NCI-H2081 (cell line): ENCODE results near the gene CDK15.

Experiments
- DNase-seq, 2 experiments: peaks; one replicate each; lab custom pipeline; 2025; lab: John Stamatoyannopoulos, UW

Gene CDK15

DNA sequence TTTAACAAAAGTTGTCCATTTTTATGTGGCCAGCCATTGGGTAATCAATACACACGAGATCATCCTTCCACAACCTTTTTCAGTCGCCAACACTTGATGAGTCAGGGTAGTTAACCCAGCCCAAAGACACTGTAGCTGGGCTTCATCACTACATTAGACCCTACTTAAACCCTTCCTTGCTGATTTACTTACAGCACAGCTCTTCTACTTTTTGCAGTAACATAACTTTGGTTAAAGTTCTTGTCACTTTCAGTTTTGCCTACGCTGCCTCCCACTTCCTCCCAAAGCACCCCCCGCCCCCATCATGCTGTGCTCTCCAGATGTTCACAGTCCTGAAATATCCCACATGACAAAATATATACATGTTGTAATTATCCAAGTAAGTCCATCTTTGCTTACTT lies 103.6 kb downstream of the CDK15 start:
- DNase-seq, result no peak

DNA sequence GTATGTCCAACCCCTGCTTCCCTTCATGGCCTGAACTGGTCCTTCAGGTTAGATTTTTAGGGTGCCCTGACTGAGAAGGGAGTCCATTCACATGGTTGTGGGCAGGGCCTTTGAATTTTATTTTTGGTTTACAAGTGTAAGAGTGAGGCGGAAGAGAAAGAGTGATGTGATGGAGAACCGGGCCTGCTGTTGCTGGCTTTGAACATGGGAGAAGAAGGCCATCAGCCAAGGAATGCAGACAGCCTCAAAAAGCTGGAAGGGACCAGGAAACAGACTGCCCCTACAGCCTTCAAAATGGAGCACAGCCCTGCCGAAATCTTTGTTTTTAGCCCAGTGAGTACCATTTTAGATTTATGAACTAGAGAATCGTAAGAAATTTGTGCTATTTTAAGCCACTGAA lies 105.0 kb downstream of the CDK15 start:
- no peak for DNase-seq

DNA sequence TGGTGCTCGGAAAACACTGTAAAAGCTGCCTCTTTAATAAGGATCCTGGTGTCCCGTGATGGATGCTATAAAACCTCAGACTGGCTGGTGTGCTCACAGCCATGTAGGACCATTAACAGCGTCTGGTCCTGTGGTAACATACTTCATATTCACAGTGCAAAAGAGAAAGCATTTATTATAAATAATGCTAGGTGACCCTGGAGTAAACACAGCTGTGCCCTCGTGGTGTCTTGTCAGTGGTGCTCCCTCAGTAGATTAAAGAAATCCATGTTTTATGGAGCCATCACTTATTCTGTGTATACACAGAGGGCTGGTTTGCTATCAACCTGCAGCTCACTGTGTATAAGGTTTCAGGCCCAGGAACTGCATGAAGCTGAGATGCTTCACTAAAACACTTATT lies 106.9 kb downstream of the CDK15 start:
- DNase-seq, result peak in 1 of 2 experiments; percentile 18

DNA sequence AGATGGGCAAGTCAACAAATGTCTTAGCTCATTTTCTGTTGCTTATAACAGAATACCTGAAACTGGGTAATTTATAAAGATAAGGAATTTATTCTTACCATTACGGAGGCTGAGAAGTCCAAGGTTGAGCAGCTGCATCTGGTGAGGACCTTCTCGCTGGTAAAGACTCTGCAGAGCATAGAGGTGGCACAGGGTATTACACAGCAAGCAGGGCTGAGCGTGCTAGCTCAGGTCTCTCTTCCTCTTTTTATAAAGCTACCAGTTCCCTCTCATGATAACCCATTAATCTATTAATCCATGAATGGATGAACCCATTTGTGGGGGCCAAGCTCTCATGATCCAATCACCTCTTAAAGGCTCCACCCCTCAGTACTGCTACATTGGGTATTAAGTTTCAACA lies 109.1 kb downstream of the CDK15 start:
- no peak for DNase-seq

DNA sequence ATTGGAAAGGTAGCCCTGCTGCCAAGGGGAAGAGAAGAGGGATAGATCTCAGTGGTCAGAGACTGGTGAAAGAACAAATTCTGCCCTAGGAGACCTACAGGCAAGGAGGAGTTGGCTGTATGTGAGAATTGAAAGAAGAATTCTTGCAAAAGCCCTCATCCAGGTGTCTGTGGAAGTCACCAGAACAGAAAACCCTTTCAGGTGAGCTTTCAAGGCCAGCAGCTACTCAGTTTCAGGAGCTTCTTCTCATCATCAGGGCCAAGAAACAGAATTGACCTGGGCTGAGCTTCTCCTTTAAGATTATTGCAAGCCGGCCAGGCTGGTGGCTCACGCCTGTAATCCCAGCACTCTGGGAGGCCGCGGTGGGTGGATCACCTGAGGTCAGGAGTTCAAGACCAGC lies 110.2 kb downstream of the CDK15 start:
- DNase-seq, result no peak

DNA sequence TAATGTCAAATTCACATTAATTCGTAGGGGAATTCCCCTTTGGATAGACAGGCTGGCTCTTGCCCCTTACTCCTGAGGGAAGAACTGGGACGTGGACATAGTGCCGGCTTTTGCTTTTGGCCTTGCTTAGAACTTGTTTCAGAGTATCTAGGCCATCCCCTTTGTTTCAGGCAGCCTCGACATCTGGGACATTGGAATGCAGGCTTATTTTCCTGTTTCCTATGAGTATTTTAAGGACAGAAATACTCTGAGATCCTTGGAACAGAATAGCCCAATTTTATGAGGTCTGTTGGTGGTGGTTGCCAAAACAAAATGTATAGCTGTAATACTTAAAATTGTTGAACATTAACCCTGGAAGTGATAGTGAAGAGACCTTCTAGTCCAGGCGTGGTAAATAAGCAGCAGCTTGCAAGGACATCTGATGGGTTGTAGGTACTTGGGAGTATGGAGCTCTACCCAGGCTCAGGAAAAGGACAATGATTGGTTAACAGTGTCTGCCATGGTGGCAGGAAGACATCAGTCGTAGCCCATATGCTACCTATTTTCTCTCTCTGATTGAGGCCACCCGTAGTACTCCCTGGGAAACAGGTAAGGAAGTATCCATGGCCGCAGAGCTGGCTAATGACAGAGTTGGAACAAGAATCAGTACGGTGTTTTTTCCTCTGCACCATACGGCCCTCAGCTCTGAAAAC lies 112.4 kb downstream of the CDK15 start:
- no peak for DNase-seq

DNA sequence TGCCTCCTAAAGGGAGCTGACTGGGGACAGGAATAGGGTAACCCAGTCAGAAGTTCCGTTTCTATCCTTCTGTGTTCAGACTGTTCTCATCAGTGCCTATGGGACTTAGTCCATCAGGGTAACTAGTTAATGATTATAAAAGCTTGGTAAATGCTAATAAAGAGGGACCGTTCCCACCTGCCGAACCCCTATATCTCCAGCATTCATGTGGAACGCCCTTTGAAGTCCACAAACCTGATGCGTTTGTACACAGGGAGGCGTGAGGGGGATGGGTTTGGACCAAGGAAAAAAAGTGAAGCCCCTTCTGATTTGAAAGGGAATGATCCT lies 112.9 kb downstream of the CDK15 start:
- no peak for DNase-seq

DNA sequence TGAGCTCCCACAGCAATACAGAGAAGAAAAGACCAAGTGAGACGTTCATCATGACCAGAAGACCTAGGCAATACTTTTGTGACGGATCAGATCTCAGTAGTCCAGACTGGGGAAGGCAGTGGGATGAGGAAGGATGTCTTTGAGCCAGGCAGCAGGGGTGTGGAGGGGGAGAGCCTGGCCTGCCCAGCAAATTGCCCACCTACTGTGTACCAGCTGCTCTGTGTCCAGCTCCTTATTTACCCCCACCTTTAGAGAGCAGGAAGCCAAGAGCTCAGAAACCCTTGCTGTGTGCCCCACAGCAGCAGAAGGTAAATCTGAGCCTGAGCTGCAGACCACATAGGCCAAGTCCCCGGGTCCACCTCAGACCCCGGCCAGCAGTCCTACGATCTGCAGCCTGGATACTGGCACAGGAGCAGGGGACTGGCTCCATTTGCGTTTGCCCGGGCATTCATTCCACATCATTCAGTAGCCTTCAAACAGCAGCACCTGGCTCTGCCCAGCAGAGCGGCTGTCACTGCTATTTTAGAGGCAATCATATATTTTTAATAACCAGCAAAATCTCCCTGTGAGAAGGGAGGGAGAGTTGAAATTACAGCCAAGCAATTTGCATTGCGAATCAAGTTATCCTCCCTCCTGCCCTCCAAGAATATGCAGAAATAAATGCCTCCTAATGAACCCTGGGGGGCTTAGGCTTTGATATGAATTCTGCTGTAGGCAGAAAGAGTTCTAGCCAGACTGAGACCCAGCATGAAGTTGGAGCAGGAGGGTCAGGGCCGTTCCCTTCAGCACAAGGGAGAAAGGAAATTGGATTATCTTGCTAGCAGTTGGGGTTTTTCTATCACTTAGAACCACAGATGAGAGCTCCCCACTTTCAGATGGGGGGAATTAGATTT lies 117.3 kb downstream of the CDK15 start:
- DNase-seq, result peak; percentile 22 to 74

DNA sequence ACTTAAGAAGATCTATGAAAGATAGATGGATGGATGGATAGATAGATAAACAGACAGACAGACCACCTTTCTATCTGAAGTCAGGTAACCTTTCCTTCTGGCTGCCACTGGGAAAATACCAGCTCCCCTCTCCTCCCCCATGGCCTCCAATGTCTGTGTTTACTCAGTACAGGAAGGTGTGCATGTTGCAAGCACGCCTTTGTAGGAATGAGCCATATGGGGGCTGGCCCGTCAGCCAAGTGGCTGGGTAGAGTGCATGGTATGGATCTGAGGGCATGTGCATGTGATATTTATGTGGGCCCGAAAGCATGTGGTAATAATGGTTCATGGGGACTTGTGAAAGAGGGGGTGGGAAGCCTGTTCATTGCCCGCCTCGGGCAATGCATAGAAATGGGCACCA lies 118.1 kb downstream of the CDK15 start:
- DNase-seq, result no peak

DNA sequence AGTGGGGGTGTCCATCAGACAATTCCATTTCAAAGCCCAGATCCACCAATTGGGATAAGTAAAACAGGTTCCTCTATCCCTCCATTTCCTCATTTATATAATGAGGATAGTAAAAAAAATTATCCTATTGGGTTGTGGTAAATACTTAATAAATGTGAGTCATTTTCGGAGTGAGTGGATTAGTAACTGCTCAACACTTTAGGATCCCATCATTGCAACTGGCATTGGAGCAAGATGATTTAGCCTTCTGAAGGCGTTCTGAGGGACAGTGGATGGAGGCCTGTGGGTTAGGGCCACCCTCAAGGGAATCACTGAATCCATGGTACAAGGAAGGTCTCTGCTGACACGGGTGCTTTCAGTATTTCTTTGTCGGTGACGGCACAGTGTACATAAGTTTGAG lies 118.7 kb downstream of the CDK15 start:
- no peak for DNase-seq

DNA sequence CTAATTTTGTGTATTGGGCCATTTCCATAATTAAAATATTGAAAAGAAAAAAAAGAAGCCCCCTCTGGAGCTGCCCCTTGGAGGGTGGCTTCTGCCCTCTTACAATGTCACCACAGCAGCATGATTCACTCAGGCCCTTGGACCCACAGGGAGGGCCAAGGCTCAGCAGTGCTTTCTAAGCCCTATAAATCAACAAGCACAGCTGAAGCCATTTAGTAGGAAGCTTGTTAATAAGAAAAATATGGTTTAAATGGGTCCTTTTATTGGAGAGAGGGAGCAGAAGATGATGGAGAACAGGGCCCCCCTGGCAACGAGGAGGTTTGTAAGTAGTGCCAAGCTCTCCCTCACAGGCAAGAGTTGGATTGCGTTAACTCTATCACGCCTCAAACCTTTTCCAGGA lies 119.7 kb downstream of the CDK15 start:
- DNase-seq, result no peak

DNA sequence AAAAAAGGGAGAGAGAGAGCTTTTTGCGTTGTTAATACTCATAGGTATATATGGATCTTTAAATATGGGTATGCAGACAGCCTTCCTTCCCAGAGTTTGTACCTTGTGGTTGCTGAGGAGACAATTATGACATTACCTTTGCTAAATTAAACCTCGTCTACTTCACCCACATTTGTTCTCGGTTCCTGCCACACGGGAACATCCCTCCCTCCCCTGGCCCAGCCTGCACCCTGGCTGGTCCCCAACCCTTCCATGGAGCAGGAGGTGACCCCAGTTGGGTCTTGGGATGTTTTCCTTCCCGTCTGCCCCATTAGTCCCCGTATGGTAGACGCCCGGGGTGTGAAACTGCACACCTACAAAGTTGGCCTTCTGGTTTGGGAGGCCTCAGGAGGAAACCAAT lies 122.0 kb downstream of the CDK15 start:
- no peak for DNase-seq

DNA sequence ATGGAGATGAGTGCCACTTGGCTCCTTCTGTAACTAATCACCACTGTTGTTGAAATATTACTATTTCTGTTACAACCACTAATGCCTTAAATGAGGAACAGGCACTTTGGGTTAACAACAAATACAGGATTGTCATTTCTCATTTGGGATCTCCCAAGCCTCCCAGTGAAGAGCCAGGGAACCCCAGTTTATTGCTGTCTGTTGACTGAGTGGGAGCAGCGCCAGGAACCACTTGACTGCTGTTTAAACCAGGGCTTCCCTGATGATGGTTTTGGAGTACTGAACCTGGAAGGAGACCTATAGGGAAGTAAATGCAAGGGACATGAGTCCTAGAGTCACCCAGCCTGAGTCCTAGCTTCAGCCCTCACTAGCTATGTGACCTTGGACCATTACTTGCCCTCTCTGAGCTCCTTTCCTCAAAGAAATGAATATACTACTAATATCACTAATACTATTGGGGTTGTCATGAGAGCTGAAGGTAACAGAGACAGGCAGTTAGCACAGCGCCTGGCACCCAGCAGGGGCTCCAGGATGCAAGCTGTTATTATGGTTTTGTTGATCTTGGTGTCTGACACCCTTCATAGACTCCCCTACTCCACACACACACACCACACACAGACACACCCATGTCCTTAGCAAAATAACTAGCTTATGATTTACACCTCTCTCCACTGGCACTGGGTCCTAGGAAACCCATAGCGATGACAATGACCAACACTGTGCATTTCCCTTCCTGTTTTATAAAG lies 123.1 kb downstream of the CDK15 start:
- DNase-seq, result peak; percentile 77 to 92

DNA sequence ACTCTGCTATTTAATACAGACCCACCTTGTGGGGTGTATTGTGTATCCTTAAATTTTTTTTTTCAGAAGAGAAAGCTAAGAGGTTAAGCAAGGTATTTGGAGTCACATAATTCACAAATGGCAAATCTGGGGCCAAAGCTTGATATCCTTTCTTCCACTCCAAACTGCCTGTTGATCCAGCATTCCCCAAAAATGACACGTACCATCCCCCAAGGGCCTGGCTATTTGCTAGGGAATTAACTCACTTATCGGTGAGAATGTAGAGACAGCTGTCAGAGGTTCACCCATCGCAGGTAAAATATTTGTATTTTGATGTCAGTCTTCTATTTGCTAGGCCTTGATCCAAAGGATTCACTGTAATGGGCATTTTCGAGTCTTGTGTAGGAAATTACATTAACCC lies 123.7 kb downstream of the CDK15 start:
- peak in 1 of 2 experiments; percentile 46 for DNase-seq

DNA sequence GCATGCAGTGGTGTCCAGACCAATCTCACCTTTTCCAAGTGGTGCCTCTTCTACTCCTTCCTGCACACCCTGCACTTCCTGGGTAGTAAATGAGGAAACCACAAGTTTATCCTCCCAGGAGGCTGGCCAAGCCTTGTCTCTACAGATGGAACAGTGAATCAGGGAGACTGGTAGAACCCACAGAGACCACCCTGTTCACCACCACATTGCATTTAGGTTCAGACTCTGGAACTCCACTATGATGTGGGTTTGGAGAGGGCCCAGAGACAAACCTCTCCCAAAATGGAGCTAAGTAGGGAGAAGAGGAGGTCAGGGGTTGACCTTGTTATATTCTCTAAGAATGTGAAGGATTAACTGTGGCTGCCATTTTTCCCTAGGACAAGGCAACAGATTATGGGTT lies 124.5 kb downstream of the CDK15 start:
- DNase-seq, result no peak

DNA sequence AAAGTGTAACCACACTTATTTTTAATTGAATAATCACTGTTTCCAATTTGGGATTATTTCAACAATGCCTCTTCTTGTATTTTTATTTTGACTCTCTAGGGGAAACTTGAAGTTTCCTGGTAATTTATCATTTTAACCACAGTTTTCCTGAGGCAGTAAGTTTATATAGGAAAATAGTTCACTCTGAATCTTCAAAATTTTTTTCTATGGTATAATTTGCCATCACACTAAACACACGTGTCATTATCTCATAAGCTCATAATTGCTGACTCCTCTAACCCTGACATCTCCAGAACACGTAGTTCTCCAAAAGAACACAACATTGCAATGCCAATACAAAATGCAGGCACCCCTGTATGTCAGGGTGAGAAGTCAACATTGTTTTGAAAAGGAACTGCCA lies 125.1 kb downstream of the CDK15 start:
- no peak for DNase-seq

DNA sequence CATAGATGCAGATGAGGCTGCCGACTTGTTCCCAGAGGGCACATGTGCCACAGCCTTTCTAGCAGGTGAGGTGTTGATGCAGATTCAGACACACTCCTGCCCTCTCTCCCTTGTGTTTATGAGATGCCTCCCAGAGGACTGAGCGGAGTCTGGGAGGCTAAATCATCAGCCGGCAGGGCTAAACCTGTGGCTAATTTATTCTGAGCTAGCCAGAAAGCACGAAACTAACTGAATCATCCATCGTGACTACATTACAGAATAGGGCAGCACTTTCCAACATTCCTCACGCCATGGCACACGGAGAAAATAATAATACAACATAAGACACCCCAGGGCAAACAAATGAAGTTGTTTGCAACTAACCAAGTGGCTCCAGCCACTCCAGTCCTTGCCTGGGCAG lies 125.6 kb downstream of the CDK15 start:
- DNase-seq, result no peak

DNA sequence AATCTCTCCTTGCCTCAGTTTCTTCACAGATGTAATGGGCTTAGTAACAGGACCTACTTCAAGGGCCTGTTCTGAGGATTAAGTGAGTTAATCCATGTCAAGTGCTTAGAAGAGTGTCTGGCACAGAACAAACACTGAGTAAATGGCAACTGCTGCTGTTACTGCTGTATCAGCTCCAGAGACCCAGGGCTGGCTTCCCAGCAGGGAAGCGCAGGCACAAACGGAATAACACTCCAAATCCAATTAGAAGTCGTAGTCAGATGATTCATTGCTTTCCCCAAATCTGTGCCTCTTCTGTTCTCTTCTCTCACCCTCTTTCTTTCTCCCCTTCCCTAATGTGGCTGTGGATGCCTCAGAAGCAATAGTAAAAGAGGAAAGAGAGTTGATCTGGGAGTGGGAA lies 126.2 kb downstream of the CDK15 start:
- peak in 1 of 2 experiments; percentile 37 for DNase-seq

DNA sequence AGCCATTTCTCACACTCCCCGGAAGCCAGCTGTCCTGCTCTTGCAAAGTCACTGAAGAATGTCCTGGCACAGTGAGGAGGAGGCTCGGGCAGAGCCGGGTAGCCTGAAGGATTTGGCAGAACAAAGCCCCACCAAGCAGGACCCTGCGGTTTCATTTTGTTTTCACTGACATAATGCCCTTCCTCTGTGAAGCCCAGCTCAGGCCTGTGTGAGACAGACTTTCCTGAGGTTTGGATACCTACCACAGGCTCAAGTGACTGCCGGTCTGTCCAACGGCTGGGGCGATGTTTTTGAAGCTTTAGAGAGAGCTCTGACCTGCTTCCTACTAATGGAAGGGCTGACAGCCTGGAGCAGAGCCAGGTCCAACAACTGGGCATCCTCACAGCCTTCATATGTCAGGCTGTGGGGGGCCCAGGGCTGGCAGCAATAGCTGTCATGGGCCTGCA lies 127.5 kb downstream of the CDK15 start:
- peak in 1 of 2 experiments; percentile 58 for DNase-seq

DNA sequence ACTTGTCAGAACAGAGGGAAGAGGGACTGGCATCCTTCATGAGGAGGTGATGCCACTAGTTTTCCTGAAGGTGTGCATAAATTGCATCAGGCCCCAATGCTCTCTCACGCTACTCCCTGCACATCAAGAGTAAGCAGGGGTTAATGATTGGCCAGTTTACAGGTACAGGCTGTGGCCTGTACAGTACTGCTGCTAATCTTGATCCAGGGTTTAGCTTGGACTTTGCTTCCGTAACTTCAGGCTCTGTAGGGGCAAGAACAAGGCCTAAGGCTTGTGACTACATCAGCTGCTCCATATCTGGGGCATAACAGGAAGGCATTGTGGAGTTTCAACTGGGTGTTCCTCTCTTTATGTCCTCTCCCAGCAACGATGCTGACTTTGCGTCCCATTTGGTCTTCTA lies 130.5 kb downstream of the CDK15 start:
- no peak for DNase-seq

DNA sequence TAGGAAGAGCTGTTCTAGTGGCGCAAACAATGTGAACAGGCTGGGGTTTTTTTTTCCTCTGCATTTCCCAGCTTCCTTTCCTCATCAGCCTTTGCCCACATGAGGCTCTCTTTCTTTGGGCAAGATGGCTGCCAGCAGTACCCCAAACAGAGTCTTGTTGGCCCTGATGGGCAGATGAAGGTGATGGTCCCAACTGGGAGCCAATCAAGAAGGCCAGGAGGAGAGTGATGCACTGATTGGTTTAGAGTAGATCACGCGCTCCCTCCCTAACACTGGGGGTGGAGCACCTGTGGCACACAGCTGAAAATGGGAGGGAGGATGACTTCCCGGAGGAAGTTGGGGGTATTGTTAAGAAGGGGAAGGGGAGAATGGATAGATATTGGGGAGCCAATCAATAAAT lies 131.0 kb downstream of the CDK15 start:
- DNase-seq, result no peak

DNA sequence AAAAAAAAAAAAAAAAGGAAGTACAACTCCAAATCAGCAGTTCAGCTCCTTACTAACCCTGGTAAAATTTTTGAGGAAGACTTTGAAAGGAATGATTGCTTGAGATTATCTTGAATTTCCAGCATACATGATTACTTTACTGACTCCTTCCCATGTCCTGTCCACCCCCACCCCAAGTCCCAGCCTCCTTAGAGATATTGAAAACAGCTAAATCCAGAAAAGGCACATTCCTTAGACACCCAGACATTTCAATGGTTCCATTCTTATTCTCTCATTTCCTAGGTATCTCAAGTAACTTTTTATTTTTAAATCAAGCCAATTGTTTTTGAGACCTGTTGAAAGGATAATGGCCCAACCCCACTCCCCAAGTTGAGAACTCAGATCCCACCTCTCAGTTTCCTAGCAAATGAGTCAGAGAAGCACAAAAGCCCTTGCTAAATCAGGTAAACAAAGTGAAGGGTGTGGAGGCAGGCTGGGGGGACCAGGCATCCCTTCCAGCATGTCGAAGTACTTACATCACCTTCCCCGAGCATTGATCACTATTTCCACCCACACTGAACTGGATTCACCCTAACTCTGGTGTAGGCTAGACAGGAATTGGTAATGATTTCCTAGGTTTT lies 131.9 kb downstream of the CDK15 start:
- no peak for DNase-seq
